Activated gamma-delta T cell treated with anti-CD3 and anti-CD28 coated beads, Interleukin-2, amount 50 U/mL, for 16 hours (primary cell): ENCODE data around the gene HFM1.
A peak's percentile ranks its signal among the peaks of the same experiment; 100 is the strongest.
"Not testable (repeated sequence)": the region's sequence is repeated elsewhere in the genome, so short reads cannot be mapped to it uniquely, and the experiment has no call there.

ENCODE experiments used
- DNase-seq: peaks from one replicate; pipeline ENCODE4 v3.0.0-alpha.2; 2020; ENCODE audit warnings: low read depth

The HFM1 gene

DNA sequence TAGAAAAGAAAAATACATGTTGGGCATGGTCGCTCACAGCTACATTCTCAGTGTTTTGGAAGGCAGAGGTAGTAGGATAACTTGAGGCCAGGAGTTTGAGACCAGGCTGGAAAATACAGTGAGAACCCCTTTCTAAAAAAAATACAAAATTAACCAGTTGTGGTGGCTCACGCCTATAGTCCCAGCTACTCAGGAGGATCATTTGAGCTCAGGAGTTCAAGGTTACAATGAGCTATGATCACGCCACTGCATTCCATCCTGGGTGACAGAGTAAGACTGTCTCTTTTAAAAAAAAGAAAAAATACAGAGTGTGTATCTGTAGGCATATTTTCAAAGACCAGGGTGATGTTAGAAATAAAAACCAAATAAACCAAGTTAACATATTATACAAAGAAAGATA, 57.8 kb downstream of the HFM1 start:
- DNase-seq = no peak

GRCh38 chr1:91345395-91346005, 59.1 kb downstream of the HFM1 start:
- no peak for DNase-seq

DNA sequence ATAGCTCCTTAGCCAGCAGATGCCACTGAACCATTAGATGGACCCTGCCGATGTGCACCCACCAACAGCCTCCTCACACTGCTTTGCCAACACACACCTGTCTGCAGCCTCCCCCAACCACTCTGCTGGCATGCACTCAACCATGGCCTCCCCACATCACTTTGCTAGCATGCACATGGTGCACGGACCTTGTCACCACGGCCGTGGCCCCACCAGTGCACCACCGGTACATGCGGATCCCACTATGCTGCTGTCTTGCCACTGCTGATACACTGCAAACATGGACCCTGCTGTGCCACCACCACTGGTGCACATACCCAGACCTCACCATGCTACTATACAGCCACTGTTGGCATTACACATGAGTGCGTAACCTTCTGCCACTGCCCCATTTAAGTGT, 66.1 kb downstream of the HFM1 start:
- DNase-seq = no peak

- no peak for DNase-seq
Observed at GRCh38 chr1:91335603-91336002, 69.0 kb downstream of the HFM1 start.

DNA sequence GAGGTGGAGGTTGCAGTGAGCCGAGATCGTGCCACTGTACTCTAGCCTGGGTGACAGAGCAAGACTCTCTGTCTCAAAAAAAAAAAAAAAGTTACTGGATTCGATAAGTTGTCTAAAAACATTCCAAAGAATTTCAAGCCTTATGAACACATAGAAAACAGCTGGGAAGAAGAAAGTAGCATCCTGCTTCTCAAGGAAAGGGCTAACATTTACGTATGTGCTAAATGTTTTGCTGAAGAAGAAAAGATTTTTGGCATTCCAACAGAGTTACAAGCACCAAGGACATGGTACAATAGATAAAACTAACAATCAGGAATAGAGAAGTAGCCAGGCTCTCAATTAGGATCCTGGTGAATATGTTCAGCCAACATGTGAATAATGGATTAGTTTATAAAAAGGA, 69.8 kb downstream of the HFM1 start:
- DNase-seq = no peak

GRCh38 chr1:91325456-91325855, 79.2 kb downstream of the HFM1 start:
- no peak for DNase-seq

- DNase-seq = no peak
Observed at GRCh38 chr1:91314643-91315042, 90.0 kb downstream of the HFM1 start.

- no peak for DNase-seq
Observed at GRCh38 chr1:91311672-91312071, 93.0 kb downstream of the HFM1 start.

- no peak for DNase-seq
Observed at GRCh38 chr1:91308544-91308943, 96.1 kb downstream of the HFM1 start.

- no peak for DNase-seq
Observed at GRCh38 chr1:91307784-91308409, 96.7 kb downstream of the HFM1 start.

- DNase-seq = no peak
Observed at GRCh38 chr1:91303165-91303564, 101.5 kb downstream of the HFM1 start.

- DNase-seq = not testable (repeated sequence)
Observed at GRCh38 chr1:91288843-91289553, 115.6 kb downstream of the HFM1 start.

DNA sequence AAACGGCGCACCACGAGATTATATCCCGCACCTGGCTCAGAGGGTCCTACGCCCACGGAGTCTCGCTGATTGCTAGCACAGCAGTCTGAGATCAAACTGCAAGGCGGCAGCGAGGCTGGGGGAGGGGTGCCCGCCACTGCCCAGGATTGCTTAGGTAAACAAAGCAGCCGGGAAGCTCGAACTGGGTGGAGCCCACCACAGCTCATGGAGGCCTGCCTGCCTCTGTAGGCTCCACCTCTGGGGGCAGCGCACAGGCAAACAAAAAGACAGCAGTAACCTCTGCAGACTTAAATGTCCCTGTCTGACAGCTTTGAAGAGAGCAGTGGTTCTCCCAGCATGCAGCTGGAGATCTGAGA, 117.7 kb downstream of the HFM1 start:
- not testable (repeated sequence) for DNase-seq

- DNase-seq = not testable (repeated sequence)
Observed at GRCh38 chr1:91286259-91286961, 118.2 kb downstream of the HFM1 start.

DNA sequence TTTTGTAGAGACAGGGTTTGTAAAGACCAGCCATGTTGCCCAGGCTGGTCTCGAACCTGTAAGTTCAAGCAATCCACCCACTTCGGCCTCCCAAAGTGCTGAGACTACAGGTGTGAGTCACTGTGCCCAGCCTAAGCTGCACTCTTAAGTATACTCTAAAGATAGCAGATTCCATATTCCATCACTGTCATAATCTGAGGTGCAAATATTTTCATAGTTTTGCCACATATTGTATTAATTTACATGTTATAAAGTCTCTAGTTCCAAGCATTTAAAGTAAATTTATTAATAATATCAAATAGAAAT, 121.3 kb downstream of the HFM1 start:
- DNase-seq = no peak

GRCh38 chr1:91282695-91283420, 121.8 kb downstream of the HFM1 start:
- DNase-seq = peak; percentile 6

DNA sequence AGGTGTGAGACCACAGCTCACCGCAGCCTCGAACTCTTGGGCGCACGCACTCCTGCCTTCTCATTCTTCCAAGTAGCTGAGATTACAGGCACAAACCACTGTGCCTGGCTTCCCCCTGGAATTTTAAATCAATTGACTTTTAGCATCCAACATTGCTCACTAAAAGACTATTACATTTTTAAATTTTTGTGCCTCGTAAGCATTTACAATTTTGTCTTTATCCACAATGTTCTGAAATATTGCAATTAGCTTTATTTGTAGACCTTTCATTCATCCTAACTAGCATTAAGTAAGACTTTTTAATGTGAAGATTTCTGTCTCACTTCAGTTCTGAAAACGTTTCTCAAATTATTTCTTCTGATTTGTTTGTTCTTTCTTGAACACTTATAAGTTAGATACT, 122.9 kb downstream of the HFM1 start:
- DNase-seq = no peak

- DNase-seq = no peak
Observed at GRCh38 chr1:91278754-91279153, 125.9 kb downstream of the HFM1 start.

DNA sequence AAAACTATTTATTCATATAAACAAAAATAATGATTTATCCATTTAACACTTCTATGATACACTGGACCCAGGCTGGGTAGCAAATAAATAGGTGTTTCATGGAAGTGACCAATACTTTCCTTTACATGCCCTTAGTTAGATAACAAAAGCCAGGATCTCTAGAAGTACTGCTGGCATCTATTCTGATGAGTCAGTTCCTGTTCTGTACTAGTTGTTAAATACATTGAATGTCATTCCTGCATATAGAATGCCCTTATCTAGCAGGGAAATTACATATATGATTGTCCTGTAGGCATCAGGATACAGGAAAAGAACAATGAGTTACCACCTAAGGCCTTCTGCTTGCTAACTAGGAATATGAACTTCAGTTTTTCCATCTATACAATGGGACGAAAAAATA, 130.8 kb downstream of the HFM1 start:
- DNase-seq = no peak

GRCh38 chr1:91261655-91262054, 143.0 kb downstream of the HFM1 start:
- DNase-seq = no peak

DNA sequence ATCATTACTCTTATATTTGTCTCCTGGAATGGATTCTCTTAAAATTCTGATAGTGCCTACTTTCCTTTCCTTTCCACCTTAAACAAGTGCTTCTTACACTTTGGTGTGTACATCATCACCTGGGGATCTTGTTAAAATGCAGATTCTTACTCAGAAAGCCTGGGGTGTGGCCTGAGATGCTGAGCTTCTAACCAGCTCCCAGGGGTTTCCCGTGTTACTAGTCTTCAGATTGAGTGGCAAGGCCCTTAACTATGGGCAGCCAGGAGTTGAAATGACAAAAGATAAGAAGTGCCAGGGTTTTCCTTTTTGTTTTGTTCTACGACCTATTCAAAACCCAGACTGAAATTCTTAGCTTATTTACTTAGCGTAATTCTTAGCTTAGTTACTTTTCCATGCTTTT, 159.2 kb downstream of the HFM1 start:
- DNase-seq = no peak

DNA sequence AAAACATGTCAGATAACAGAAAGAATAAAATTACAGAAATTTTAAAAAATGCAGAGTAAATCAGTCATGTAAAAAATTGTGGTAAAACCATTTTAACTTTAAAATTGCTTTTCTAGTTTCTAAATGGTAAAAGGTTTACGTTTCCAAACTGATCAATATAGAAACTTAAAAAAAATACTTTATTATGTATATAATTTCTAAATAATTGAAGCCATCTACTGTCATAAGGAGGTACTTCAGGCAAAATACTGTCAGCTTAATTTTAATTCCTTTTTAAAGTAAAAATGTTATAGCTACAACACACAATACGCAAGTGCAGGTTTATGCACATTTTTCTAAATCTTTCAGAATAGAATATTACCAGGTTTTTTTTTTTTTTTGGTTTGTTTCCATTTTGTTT, 159.9 kb downstream of the HFM1 start:
- DNase-seq = no peak

- DNase-seq = no peak
Observed at GRCh38 chr1:91243171-91243570, 161.5 kb downstream of the HFM1 start.
